ENCODE results near the gene VWA3B. TPM values are rescaled to one million over a fixed set of nuclear protein-coding genes. Genes with fewer than 3 reads are reported as not detected.
A peak's percentile ranks its signal among the peaks of the same experiment; 100 is the strongest.

Gene VWA3B
- total RNA-seq, 1 donor: not detected

DNA sequence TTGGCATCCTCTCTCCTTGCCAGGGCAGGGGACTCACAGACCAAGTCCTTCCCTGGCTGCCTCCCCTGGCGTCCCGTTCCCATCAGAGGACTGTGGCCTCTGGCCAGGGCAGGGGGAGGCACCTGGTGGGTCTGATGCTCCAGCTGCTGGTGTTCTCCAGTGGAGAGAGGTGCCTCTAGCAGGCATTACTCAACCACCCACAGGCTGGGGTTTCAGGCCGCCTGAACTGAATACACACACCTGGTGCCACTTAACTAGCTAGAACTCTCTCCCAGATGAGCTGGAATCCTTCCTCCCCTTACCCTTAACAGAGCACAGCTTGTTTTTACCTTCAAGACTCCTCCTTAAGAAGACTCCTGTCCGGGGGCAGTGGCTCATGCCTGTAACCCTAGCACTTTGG, 221.6 kb downstream of the VWA3B start:
- Histone ChIP-seq H2AFZ (ENCODE audit: low read length) (peak overlapping the region; percentile 36), H3K4me2 (ENCODE audit: insufficient read depth, low read length) (peak overlapping the region; percentile 45)

DNA sequence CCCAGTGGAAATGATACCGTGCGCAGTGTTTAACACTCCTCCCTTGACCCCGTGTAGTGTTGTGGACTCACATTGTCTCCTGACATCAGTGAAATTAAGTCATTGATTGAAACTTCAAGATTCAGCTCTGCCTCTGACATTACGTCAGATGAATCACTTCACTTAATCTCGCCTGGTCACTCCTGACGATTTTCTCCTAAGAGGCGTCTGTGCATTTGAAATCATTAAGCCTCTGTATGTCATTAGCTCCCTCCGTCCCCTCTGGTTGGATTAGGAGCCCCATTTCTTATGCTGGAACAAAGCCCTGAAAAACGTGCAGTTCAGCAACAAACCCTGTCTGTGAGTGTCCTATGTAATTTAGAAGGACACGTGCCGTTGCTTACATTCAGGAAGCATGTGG, 222.6 kb downstream of the VWA3B start:
- TF ChIP-seq CTCF (IDR thresholded peaks at IDR 0.05; ENCODE audit: extremely low read depth, low read depth, low read length): no peak
- Histone ChIP-seq H4K20me1 (ENCODE audit: insufficient read depth, low read length) (no peaks in the 10 kb centered on the region), H3K4me3 (ENCODE audit: insufficient read depth, low read length) (no peak overlapping the region), H3K4me1 (ENCODE audit: insufficient read depth, low read length) (no peaks in the 10 kb centered on the region), H3K36me3 (ENCODE audit: insufficient read depth, low read length) (no peaks in the 10 kb centered on the region), H2AFZ (ENCODE audit: low read length) (no peak overlapping the region), H3K4me2 (ENCODE audit: insufficient read depth, low read length) (no peak overlapping the region), H3K79me2 (ENCODE audit: insufficient read depth, low read length) (no peaks in the 10 kb centered on the region), H3K9me3 (ENCODE audit: low read depth, low read length) (no peaks in the 10 kb centered on the region), H3K27me3 (ENCODE audit: insufficient read depth, low read length) (no peaks in the 10 kb centered on the region), H3K27ac (ENCODE audit: low read depth, low read length) (no peak overlapping the region)
- no peak for DNase-seq (ENCODE audit: insufficient read length, low spot score, missing footprints)

More for the DNA sequence above, 221.6 kb downstream of the VWA3B start:
- no peaks in the 10 kb centered on the region for H4K20me1 ChIP-seq (ENCODE audit: insufficient read depth, low read length)
- no peaks in the 10 kb centered on the region for H3K79me2 ChIP-seq (ENCODE audit: insufficient read depth, low read length)
- no peak for DNase-seq (ENCODE audit: insufficient read length, low spot score, missing footprints)
- no peak overlapping the region for H3K27ac ChIP-seq (ENCODE audit: low read depth, low read length)
- no peak for TF ChIP-seq CTCF (IDR thresholded peaks at IDR 0.05; ENCODE audit: extremely low read depth, low read depth, low read length)
- H3K4me3 ChIP-seq (ENCODE audit: insufficient read depth, low read length): no peak overlapping the region
- H3K4me1 ChIP-seq (ENCODE audit: insufficient read depth, low read length): no peaks in the 10 kb centered on the region
- H3K36me3 ChIP-seq (ENCODE audit: insufficient read depth, low read length): no peaks in the 10 kb centered on the region
- H3K9me3 ChIP-seq (ENCODE audit: low read depth, low read length): no peaks in the 10 kb centered on the region
- no peaks in the 10 kb centered on the region for H3K27me3 ChIP-seq (ENCODE audit: insufficient read depth, low read length)

DNA sequence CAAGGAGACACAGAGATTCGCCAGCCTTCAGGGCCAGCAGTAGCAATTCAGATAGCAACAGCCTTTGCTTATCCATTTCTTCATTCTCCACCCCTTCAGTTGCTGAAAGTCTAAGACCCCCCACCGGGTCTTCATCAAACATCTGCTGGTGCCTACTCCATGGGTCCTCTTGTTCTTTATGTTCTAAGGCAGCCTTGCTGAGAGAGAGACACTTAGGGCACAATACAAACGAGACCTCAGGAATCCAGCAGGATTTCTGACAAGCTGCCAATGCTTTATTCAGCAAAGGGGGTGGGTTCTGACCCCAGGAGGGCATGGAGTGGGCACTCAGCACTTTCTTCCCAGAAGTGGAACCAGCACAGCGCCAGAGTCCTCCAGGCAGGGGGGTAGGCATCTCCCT, 223.0 kb downstream of the VWA3B start:
- no peak overlapping the region for H2AFZ ChIP-seq (ENCODE audit: low read length)
- no peaks in the 10 kb centered on the region for H4K20me1 ChIP-seq (ENCODE audit: insufficient read depth, low read length)
- H3K36me3 ChIP-seq (ENCODE audit: insufficient read depth, low read length): no peaks in the 10 kb centered on the region
- no peak overlapping the region for H3K4me3 ChIP-seq (ENCODE audit: insufficient read depth, low read length)
- H3K9me3 ChIP-seq (ENCODE audit: low read depth, low read length): no peaks in the 10 kb centered on the region
- no peak for DNase-seq (ENCODE audit: insufficient read length, low spot score, missing footprints)
- no peak overlapping the region for H3K4me2 ChIP-seq (ENCODE audit: insufficient read depth, low read length)
- H3K27ac ChIP-seq (ENCODE audit: low read depth, low read length): no peak overlapping the region
- no peaks in the 10 kb centered on the region for H3K27me3 ChIP-seq (ENCODE audit: insufficient read depth, low read length)
- no peaks in the 10 kb centered on the region for H3K79me2 ChIP-seq (ENCODE audit: insufficient read depth, low read length)
- no peak for TF ChIP-seq CTCF (IDR thresholded peaks at IDR 0.05; ENCODE audit: extremely low read depth, low read depth, low read length)
- no peaks in the 10 kb centered on the region for H3K4me1 ChIP-seq (ENCODE audit: insufficient read depth, low read length)

GRCh38 chr2:98311090-98311489, 224.1 kb downstream of the VWA3B start:
- Histone ChIP-seq H3K27ac (ENCODE audit: low read depth, low read length) (no peak overlapping the region), H3K4me3 (ENCODE audit: insufficient read depth, low read length) (no peak overlapping the region), H4K20me1 (ENCODE audit: insufficient read depth, low read length) (no peaks in the 10 kb centered on the region), H3K27me3 (ENCODE audit: insufficient read depth, low read length) (no peaks in the 10 kb centered on the region), H3K4me1 (ENCODE audit: insufficient read depth, low read length) (no peaks in the 10 kb centered on the region), H3K79me2 (ENCODE audit: insufficient read depth, low read length) (no peaks in the 10 kb centered on the region), H2AFZ (ENCODE audit: low read length) (no peak overlapping the region), H3K36me3 (ENCODE audit: insufficient read depth, low read length) (no peaks in the 10 kb centered on the region), H3K4me2 (ENCODE audit: insufficient read depth, low read length) (no peak overlapping the region), H3K9me3 (ENCODE audit: low read depth, low read length) (no peaks in the 10 kb centered on the region)
- DNase-seq (ENCODE audit: insufficient read length, low spot score, missing footprints): no peak
- TF ChIP-seq CTCF (IDR thresholded peaks at IDR 0.05; ENCODE audit: extremely low read depth, low read depth, low read length): no peak
